HG03108 (cell line): ENCODE results near the gene SPAG6.
A peak's percentile ranks its signal among the peaks of the same experiment; 100 is the strongest.
"Not testable (repeated sequence)": the region's sequence is repeated elsewhere in the genome, so short reads cannot be mapped to it uniquely, and the experiment has no call there.

Source experiments
- ATAC-seq: cut with Tn5 transposase; IDR thresholded peaks from one replicate; pipeline ENCODE4 v1.9.1; 2021; ENCODE audit warnings: moderate library complexity; ENCODE audit not compliant: unreplicated experiment

SPAG6 gene

DNA sequence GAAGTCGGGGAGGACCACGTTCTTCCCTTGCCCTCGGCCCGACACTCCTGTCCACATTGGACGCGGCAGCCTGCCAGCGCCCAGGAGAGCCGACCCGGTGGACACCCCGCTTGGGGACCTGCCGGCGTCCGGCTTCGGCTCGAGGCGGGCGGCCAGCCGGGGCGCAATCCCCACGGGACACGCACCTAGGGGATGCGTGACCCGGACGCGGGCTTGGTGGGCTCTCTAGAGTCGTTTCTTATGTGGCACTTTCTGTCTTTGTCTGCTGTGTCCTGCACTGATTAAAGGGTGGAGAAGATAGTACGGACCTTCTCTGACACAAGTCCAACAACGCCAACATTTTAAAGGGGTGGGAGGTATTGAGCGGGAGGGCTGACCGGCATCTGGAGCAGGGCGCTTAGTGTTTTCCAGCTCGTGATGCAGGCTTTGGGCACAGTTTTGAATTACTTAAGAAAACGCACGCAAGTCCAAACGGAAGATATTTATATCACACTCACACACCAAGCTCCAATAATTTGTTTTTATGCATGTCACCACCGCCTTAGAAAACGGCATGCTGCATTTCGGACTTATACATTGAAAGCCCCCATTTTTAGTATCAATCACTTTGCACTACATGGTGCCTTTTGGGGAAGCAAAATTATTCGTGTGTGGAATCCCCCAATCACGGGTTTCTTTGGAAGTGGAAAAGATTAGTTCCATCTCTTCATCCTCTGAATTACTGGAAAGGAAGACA, 3.9 kb upstream of the SPAG6 start:
- peak; percentile 6 for ATAC-seq

DNA sequence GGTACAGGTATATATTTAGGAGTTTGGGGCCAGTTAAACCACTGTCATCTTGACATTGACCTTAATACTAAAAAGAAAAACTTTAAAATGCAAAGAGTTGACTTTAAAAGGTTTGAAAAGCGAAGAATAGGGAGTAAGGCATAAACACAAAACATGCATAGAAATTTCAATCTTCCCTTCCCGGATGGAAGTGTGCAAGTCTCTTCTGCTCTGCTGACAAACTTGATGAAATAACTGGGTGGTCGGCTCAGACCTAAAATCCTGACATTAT, 3.4 kb upstream of the SPAG6 start:
- no peak for ATAC-seq

DNA sequence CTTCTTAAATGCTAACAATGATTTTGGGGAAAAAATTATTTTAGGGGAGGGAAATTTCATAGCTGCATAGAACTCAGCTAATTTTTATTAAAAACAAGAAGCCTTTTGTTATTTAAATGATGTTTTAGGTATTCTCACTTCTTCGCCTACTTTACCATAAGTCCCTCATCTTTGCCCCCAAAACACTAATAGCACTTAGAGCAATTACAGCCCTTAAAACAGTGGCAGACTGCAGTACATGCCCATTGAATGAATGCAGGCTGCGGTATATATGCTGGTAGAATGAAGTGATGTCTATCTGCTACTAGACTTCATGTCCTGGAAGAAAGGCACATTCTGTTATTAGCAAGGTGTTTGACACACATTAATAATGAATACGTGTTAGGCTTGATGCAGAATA, 2.9 kb upstream of the SPAG6 start:
- no peak for ATAC-seq

DNA sequence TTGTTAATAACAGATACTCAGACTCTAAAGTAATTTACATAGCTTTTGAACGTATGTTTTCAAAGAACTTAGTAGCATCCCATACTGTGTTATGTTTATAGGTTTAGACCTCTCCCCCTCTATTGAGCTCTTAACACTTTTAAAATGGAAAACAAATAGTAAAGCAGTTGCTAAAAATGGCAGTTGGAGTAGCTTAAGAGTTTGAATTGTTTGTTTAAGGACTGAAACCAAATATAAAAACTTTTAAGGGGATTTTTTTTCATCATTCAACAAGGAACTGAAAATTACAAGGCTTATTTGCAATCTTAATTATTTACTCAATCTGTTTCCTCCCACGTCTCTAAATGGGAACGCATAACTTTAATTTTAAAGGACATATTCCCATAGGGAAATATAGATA, 1.6 kb upstream of the SPAG6 start:
- ATAC-seq = no peak

DNA sequence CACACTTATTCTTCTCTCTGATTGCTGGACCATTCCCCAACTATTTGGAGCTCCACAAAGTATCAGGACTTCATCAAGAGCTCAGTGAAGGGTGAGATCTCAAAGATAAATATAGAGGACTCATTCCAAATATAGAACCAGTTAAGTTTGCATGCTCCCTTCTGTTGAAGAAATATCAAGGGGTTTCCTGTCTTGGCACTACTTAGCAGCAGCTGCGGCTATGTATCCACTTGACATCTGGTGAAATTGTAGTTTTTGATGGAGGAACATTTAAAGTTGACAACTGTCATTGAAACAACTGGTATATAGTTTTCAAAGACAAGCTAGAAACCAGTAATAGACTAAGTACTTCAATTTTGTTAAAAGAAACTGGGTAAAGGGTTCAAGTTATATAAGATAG, 1.0 kb upstream of the SPAG6 start:
- ATAC-seq = no peak

DNA sequence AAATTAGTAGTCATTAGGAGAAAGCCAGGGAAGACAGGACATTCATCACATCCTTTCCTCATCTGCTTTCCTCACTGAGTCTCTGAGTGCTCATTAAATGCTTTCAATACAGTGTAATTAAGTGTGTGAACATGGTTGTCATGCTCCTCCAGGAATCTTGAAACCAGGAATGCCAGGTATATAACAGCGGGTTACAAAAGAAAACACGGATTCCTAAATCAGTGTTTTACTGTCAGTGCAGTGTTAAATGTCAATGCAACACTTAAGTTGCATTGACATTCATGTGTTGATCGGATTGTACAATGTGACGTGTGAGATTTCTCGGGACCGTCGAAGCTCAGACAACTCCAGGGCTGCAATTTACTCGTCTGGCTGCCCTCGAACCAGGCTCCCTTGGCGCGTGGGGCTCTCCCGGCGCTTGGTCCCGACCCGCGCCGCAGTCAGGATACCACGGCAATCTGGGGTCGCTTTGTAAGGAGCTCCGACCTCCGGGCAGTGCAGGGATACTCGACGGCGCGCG, 455 bp upstream of the SPAG6 start:
- no peak for ATAC-seq

DNA sequence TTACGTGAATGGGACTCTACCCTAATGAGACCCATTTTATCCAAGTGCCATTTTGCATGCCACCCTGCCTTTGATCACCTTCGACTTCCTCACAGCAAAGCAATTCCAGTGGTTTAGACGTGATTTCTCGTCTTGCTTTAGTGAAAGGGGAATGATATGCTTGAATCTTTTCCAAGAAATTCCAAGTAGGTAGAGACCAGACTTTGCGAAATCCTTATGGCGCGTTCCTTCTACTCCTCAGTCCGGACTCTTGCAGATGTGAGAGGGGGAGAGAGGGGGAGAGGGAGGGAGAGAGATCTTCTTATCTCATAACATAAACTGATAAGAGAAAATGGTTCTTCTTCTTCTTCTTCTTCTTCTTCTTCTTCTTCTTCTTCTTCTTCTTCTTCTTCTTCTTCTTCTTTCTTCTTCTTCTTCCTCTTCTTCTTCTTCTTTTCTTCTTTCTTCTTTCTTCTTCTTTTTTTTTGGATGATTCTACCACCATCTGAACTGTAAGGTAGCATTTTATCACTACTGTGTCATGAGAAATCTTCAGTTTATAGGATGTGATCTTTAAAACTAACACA, 883 bp downstream of the SPAG6 start:
- ATAC-seq = no peak

DNA sequence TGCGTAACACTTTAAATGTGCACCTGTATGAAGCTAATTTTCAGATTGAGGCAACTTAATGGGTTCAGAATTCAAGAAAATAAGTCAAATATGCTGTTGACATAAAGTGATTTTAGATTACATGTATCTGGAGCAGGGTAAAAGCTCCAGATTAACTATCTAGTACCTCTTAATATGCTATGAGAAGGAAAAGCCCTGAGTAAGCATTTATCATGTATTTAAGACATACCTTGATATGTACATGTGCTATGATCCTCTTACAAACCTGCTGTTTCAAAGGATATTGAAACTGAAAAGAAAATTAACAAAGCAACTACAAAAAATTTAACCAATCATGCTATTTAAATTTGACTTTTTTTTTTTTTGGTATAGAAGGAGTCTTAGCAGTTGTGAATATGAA, 4.5 kb downstream of the SPAG6 start:
- no peak for ATAC-seq

DNA sequence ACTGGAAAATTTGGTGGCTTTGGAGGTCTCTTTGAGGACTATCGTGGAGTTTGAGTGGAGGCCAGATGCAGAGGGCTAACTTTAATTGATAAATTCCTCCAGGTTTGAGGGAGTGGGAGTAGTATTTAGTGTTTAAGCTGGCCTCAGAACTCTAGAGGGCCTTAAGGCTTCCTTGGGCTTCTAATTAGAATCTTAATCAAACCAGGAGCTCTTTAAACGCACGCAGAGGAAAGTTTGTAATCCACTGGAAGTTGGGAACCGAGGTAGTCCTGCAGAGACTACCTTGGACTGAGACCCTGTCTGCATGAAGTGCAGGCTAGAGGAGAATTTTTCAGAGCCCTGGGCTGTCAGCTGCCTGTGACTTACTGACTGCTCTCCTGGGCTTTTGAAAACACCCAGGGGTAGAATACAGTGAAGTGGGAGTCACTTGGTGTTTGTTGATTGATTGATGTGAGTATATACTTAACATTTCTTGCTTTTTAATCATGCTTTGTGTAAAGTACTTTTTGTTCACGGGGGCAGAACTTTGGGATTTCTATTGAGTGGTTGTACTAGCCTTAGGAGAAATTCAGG, 5.9 kb downstream of the SPAG6 start:
- ATAC-seq = no peak

DNA sequence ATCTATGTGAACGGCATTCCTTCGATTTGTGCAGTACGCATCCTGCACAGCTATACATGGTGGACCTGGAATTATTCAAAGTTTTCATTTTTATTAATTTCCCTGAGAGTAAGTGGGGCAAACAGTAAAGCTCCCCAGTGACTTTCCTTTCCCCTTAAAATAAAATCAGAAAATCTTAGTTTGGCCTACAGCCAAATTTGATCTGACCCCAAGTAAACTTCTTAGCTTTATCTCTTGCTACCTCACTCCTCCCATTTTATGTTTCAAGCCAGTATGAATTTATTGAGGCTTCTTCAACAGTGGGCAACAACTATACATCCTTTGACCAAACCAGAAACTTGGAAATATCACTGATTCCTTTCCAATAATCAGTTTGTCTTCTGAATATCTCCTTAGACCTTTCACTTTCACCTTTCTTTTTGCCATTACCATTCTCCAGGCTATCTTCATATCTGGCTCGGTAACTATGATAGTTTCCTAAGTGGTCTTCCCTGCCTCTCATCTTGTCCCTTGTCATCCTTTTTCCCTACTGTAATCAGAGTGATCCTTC, 11.1 kb downstream of the SPAG6 start:
- ATAC-seq = no peak

DNA sequence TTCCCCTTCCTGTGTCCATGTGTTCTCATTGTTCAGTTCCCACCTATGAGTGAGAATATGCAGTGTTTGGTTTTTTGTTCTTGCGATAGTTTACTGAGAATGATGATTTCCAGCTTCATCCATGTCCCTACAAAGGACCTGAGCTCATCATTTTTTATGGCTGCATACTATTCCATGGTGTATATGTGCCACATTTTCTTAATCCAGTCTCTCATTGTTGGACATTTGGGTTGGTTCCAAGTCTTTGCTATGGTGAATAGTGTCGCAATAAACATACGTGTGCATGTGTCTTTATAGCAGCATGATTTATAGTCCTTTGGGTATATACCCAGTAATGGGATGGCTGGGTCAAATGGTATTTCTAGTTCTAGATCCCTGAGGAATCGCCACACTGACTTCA, 12.5 kb downstream of the SPAG6 start:
- not testable (repeated sequence) for ATAC-seq

DNA sequence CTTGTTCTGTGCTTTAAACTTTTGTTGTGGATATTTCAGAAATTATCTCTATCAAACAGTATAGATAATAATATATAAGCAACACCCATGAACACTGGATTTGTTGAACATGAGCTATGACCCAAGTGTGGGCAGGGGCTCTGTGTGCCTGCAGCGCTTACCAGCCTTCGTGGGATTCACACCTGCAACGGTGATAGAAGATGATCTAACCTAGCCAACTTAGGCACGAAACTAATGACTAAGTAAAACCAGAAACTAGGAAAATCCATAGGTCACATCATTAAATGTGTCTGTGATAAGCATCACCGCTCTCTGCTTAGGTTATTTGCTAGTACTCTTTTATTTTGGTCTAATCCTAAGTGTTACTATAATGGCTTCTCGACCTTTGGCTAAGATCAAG, 18.0 kb downstream of the SPAG6 start:
- ATAC-seq = no peak

DNA sequence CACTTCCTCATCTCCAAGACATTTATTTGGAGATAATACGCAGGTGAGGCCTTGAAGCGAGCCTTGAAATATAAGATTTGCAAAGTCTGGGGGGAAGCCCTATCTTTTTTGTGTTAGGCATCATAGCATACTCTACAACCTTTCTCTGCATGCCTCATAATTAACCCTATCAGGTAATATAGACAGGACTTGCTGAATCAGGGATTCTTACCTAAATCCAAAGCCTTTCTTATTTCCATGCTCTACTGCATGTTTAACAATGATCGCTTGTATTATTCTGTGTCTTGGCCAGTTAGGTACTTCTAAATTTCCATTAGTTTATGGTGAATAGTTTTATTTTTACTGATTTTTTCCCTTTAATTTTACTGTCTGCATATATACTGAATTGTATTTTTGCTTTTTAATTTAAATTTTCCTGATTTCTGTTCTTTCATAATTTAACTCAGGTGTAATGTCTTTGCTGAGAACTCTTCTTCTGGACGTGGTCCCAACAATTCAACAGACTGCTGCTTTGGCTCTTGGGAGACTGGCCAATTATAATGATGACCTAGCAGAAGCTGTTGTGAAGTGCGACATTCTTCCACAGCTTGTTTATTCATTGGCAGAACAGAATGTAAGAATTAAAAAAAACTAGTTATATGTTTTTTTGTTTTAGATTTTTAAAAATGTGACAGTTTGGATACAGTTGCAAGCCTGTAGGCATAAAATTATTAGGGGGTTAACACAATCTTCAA, 19.3 kb downstream of the SPAG6 start:
- peak; percentile 7 for ATAC-seq

DNA sequence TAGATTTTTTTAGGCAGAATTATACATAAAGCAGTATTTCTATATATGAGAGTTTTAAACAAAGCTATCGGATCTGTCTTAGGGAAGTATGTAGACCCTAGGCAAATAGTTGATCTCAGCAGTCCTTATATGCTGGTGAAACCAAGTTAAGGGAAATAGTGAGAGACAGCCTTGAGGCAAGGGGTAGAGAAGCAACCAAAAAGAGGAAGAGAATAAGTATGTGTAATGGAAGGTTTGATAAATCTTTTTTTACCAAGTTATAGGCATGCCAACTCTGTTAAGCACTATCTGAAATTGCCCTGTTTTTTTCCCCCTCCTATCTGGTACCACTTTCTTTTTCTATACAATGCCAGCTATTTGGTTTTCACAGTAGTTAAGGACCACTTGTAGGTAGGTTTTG, 19.9 kb downstream of the SPAG6 start:
- peak; percentile 49 for ATAC-seq

DNA sequence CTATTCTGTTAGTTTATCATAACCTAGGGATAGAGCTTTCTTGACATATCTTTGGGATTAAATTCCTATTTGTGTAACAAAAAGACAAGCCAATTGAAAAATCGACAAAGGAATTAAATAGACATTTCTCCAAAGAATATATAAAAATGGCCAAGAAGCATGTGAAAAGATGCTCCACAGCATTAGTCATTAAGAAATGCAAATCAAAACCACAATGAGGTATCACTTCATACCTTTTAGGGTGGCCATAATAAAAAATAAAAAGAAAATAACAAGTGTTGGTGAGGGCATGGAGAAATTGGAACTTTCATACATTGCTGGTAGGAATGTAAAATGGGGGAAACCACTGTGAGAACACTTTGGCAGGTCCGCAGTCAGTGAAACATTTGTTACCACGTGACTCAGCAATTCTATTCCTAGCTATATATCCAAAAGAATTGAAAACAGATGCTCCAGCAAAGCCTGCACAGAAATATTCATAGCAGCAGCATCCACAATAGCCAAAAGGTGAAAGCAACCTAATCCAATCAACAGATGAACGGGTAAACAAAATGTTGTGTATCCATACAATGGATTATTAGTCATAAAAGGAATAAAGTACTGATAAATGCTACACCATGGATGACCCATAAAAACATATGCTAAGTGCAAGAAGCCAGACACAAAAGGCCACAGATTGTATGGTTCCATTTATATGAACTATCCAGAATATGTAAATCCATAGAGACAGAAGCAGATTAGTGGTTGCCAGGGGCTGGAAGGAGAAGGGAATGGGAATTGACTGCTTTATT, 20.5 kb downstream of the SPAG6 start:
- no peak for ATAC-seq

DNA sequence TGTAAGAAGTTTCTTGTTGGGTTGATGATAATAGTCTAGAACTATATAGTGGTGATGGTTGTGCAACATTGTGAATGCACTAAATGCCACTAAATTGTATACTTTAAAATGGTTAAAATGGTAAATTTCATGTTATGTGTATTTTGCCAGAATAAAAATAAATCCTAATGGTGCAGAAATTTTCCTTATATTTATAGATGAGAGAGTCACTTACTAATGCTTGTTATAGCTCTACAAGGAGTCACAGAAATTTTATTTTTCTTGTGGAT, 21.1 kb downstream of the SPAG6 start:
- no peak for ATAC-seq

DNA sequence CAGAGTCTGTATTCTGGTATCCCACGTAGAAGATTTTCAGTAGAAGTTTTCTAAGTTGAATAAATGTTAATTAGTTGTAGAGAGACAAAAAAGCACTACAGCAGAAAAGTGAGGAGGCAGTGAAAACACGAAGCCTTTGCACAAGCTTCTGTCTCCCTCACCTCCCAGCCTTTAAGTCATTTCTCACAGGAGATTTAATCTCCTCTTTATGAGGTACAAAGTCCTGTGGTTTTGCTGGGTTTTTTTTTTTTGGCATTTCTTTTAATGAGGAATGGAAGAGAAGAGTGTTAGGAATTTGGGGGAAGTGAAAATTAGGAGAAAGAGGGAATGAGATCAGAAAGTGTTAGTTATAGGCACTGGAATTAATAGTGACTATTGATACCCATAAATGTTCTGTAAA, 21.5 kb downstream of the SPAG6 start:
- ATAC-seq = no peak

DNA sequence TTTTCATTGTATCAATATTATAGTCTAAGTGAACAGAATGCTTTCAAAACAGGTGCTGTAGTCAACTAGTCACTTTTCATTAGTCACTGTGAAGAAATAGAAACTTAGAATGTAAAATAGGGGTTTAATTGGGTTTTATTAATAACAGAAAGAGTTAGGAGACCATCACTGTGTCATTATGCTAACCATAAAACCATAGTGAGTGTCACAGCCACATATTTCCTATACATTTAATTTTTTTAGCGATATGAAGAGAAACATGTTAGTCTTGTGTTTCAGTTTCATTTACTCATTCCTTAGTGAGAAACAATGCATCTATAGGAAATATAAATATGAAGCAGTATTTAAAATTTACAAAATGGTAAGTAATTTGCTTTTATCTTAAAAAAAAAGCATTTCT, 22.2 kb downstream of the SPAG6 start:
- ATAC-seq = no peak

DNA sequence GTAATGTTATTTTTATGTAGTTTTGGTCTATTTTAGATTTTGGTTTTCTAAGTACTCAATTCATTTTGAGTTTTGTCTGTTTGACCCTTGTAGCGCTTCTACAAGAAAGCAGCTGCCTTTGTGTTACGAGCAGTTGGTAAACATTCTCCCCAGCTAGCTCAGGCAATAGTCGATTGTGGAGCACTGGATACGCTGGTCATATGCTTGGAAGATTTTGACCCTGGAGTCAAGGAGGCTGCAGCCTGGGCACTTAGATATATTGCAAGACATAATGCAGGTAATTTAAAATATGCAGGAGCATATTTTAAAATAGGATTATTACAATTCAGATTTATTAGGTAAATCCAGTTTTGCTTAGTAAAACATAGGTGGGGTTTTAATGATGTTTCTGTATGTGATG, 23.1 kb downstream of the SPAG6 start:
- no peak for ATAC-seq

DNA sequence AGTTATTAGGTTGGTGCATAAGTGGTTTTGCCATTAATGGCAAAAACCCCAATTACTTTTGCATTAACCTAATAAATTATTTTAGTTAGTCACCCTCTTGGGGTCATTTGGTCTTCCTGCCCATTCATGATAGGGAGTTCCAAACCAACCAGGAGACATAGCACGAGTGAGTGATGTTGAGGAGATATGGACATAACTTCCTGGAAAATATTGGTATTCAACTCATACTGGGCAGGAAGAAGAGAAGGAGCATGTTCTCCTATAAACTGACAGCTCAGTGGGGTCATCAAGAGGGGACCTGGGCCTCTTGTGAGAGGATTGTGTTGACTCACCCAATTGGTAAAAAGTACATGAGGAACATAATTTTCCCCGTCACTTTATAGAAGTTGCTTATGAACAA, 23.7 kb downstream of the SPAG6 start:
- ATAC-seq = no peak

DNA sequence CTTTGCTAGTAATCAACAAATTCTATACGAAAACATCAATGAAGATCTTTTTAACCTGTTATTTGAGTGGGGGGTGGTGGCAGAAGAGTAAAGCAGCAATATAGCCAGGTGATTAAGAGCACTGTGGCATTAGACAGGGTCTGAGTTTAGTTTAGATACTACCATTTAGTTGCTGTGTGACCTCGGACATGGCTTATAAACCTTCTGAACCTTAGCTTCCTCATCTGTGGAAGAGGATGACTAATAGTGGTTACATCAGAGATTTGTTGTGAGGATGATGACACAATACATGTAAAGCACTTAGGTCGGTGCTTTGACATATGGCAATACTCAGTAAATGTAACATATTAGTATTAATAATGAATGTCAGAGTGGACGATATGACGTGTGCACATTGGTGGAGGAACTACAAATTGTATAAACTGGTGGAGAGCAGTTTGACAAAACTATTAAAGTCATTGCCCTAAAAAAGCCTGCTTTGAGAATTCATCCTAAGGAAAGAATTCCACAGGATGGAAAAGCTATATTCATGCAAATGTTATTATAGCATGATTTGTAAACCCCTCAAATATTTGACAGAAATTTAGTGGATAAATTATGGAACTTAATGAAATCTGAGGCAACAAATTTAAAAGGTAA, 24.3 kb downstream of the SPAG6 start:
- ATAC-seq = no peak
